Dendritic cell treated with granulocyte-macrophage colony-stimulating factor and Interleukin-4, amounts not matched to agents 40 ng/mL and 50 ng/mL, for 4 days (primary cell): ENCODE data around the gene ZNF787.

ENCODE experiments used
- H3K27ac Mint-ChIP-seq: one replicate; pipeline ENCODE4 v1.8.0; 2022; ENCODE audit warnings: mild to moderate bottlenecking, mixed read lengths
- H3K27me3 Mint-ChIP-seq: one replicate; pipeline ENCODE4 v1.8.0; 2022; ENCODE audit warnings: mild to moderate bottlenecking, mixed read lengths
- H3K36me3 Mint-ChIP-seq: one replicate; pipeline ENCODE4 v1.8.0; 2022; ENCODE audit warnings: low read depth, mixed read lengths
- H3K4me1 Mint-ChIP-seq: one replicate; pipeline ENCODE4 v1.8.0; 2022; ENCODE audit warnings: low read depth, mixed read lengths
- H3K4me3 Mint-ChIP-seq: one replicate; pipeline ENCODE4 v1.8.0; 2022; ENCODE audit warnings: mild to moderate bottlenecking, moderate library complexity, mixed read lengths
- H3K9me3 Mint-ChIP-seq: one replicate; pipeline ENCODE4 v1.8.0; 2022; ENCODE audit warnings: mixed read lengths
- intact Hi-C: fragments of 100-400 bp; cut with micrococcal nuclease; formaldehyde crosslinking; loops from one replicate; pipeline ENCODE4 v1.15.0; 2022

The ZNF787 gene

DNA sequence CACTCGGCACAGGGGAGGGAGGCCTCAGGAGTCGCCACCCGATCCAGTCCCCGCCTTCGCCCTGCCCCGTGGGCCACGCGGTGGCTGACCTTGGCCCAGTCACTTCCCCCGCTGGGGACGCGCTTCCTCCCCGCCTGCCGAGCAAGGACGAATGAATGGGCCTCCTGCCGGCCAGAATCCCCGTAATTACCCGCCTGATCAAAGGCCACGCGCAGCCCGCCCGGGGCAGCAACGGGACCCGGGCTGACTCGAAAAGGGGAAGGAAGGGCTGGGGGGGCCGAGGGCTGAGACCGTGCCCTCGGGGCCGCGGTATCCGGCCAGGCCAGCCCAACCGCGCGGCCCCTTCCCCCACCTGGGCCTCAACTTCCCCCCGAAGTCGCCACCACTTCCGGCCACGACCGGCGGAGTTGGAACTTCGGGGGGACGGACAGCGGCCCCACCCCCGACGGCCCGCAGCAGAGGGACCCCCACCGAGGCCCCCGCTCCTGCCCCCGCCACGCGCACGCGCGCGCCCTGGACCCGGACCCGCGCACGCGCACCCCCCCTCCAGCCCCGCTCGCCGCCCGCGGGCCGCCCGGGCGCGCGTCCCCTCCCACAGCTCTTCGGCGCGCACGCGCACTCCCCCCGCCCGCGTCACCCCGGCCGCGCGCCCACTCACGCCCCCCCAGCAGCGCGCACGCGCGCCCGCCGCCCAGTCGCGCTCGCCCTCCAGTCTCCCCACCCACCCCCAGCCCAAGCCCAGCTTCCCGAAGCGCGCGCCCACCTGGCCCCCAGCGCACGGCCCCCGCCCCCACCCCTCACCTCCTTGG, 520 bp downstream of the ZNF787 start:
- Mint-ChIP-seq H3K9me3 (no peaks in the 10 kb centered on the region), H3K27ac (peak overlapping the region; percentile 98), H3K36me3 (peaks cover 49% of the 10 kb centered on the region), H3K4me1 (peaks cover 39% of the 10 kb centered on the region), H3K27me3 (no peaks in the 10 kb centered on the region), H3K4me3 (peak overlapping the region; percentile 95)
- intact Hi-C loops: loop anchor here (1.0 kb wide), 3 partner anchors 9 to 195 kb away; no protein-coding TSS in a partner anchor

GRCh38 chr19:56120002-56120370, 1.1 kb downstream of the ZNF787 start:
- peak overlapping the region; percentile 95 for H3K4me3 Mint-ChIP-seq
- H3K36me3 Mint-ChIP-seq: peaks cover 55% of the 10 kb centered on the region
- peaks cover 41% of the 10 kb centered on the region for H3K4me1 Mint-ChIP-seq
- no peaks in the 10 kb centered on the region for H3K27me3 Mint-ChIP-seq
- intact Hi-C loops: no loop called here
- peak overlapping the region; percentile 98 for H3K27ac Mint-ChIP-seq
- H3K9me3 Mint-ChIP-seq: no peaks in the 10 kb centered on the region

DNA sequence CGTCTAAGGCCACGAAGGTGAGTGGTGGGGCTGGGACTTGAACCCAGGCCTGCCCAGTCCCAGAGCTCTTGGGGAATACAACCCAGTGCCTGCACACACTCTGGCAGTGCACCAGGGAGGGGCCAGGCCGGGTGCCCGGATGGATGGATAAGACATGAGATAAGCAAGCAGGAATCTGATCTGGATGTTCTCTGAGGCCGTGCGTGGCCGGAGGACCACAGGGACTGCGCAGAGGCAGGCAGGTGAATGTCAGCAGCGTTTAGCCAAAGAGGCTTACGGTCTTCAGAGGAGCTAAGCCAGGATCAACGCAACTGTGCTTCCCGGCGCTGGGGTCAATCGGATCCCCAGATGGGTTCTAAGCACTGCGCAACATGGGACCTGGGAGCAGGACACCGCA, 1.5 kb downstream of the ZNF787 start:
- H3K9me3 Mint-ChIP-seq: no peaks in the 10 kb centered on the region
- peak overlapping the region; percentile 95 for H3K4me3 Mint-ChIP-seq
- intact Hi-C loops: no loop called here
- H3K4me1 Mint-ChIP-seq: peaks cover 45% of the 10 kb centered on the region
- peak overlapping the region; percentile 98 for H3K27ac Mint-ChIP-seq
- H3K27me3 Mint-ChIP-seq: no peaks in the 10 kb centered on the region
- peaks cover 59% of the 10 kb centered on the region for H3K36me3 Mint-ChIP-seq

DNA sequence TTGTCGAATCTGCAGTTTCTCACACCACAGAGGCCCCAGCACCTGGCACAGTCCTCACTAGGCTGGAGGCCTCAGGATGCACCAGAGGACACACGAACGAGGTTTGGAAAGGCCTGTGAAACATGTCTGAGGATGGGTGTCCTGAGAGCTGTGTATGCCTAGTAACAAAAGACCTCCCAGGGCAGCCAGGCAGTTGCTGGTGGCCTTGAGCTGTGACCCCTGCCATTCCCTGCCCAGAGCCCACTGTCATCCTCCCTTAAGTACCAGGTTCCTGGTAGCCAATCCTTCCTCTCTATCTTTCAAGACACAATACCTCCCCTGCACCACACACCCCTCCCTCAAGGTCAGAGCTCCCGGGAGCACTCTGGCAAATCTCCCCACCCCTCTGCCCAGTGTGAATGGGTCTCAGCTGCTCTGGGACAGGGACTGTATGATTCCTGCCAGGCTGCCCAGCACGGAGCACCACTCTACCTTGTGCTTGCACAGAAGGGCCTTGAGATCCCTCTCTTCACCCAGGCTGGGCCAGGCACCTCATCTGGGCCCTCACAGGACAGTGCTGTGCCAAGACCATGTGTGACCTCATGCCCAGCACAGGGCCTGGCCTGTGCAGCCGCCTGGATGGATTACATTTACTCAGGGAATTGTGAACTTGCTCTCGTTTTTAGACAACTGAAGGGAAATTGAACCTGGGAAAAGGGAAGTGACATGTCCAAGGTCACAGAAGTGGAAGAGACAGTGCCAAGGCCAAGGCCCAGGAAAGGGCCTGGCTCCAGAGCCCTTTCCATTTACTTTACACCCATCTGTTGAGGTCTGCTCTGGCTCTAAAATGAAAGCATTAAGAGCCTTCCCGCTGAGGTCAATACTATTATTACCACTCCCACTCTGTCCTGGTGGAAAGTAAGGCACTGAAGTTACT, 2.2 kb downstream of the ZNF787 start:
- H3K27me3 Mint-ChIP-seq: no peaks in the 10 kb centered on the region
- intact Hi-C loops: no loop called here
- peak overlapping the region; percentile 95 for H3K4me3 Mint-ChIP-seq
- peaks cover 51% of the 10 kb centered on the region for H3K4me1 Mint-ChIP-seq
- peaks cover 66% of the 10 kb centered on the region for H3K36me3 Mint-ChIP-seq
- H3K9me3 Mint-ChIP-seq: no peaks in the 10 kb centered on the region
- H3K27ac Mint-ChIP-seq: peak overlapping the region; percentile 98

DNA sequence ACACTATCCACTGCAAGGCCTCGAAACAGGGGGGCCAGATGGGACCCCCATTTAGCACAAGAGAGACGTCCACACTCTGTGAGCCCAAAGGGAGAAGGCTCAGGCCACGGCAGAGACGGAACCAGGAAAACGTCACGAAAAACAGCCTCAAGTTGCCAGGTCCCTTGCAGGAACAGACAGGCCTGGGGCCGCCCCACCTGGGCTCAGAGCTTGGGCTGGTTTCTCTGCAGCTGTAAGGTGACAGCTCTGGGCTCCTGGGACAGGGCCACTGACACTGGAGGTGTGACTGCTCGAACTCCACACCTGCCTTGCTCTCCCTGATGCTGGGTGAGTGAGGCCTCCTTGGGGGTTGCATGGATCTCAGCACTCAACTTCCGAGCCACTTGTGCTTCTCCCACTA, 3.2 kb downstream of the ZNF787 start:
- no peaks in the 10 kb centered on the region for H3K27me3 Mint-ChIP-seq
- no peak overlapping the region for H3K4me3 Mint-ChIP-seq
- peak overlapping the region; percentile 98 for H3K27ac Mint-ChIP-seq
- peaks cover 62% of the 10 kb centered on the region for H3K4me1 Mint-ChIP-seq
- no peaks in the 10 kb centered on the region for H3K9me3 Mint-ChIP-seq
- peaks cover 68% of the 10 kb centered on the region for H3K36me3 Mint-ChIP-seq
- intact Hi-C loops: no loop called here

DNA sequence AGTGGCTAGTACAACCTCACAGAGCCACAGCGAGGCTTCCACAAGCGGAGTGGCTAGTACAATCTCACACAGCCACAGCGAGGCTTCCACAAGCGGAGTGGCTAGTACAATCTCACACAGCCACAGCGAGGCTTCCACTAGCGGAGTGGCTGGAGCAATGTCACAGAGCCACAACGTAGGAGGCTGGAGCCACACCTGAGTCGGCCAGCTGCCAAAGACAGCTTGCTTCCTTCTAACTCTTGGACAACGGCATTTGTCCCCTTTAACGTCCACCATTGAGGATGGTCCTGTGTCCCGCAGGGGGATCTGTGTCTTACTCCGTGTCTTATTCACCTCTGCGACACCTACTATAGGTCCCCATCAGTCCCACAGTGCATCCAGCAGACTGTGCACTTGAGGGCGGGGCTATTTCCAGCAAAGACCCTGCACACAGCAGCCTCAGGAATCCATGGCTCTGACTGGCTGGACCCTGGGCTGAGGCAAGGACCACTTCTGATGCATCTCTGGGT, 3.7 kb downstream of the ZNF787 start:
- no peaks in the 10 kb centered on the region for H3K27me3 Mint-ChIP-seq
- H3K4me1 Mint-ChIP-seq: peaks cover 66% of the 10 kb centered on the region
- no peaks in the 10 kb centered on the region for H3K9me3 Mint-ChIP-seq
- peaks cover 68% of the 10 kb centered on the region for H3K36me3 Mint-ChIP-seq
- H3K27ac Mint-ChIP-seq: peak overlapping the region; percentile 98
- intact Hi-C loops: no loop called here
- H3K4me3 Mint-ChIP-seq: no peak overlapping the region

DNA sequence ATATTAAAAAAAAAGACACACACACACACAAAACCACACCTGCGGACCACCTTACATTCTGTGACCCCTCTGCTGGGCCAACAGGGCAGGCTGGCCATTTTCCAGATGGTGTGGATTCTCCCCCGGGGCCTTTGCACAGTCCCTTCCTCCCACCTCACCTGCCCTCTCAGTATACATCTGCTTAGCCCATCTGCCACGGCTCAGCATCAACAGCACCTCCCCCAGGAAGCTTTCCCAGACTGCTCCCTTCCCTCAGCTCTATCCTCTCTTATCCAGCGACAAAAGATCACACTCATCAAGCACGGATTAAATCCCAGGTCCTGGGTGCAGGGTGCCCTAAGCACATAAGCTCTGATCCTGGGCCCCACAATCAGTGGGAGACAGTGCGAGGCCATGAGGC, 4.5 kb downstream of the ZNF787 start:
- Mint-ChIP-seq H3K9me3 (no peaks in the 10 kb centered on the region), H3K4me1 (peaks cover 74% of the 10 kb centered on the region), H3K27me3 (no peaks in the 10 kb centered on the region), H3K36me3 (peaks cover 68% of the 10 kb centered on the region), H3K4me3 (no peak overlapping the region), H3K27ac (peak overlapping the region; percentile 52)
- intact Hi-C loops: no loop called here

DNA sequence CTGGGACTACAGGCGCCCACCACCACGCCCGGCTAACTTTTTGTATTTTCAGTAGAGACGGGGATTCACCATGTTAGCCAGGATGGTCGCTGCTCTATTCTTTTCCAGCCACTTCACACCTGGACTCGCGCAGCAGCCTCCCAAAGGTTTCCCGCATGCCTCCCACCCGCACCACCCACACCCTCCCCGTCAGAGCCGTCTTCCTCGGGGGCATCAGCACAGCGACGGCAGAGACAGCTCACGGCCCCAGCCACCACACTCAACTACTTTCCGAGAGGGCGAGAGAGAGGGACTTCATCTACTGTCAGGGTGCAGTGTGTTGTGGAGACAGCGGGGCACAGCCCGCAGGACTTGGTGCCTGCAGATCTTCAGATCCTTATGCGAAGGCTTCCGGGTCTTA, 5.6 kb downstream of the ZNF787 start:
- intact Hi-C loops: no loop called here
- peaks cover 61% of the 10 kb centered on the region for H3K36me3 Mint-ChIP-seq
- peaks cover 86% of the 10 kb centered on the region for H3K4me1 Mint-ChIP-seq
- no peaks in the 10 kb centered on the region for H3K27me3 Mint-ChIP-seq
- H3K9me3 Mint-ChIP-seq: no peaks in the 10 kb centered on the region
- no peak overlapping the region for H3K27ac Mint-ChIP-seq
- no peak overlapping the region for H3K4me3 Mint-ChIP-seq

DNA sequence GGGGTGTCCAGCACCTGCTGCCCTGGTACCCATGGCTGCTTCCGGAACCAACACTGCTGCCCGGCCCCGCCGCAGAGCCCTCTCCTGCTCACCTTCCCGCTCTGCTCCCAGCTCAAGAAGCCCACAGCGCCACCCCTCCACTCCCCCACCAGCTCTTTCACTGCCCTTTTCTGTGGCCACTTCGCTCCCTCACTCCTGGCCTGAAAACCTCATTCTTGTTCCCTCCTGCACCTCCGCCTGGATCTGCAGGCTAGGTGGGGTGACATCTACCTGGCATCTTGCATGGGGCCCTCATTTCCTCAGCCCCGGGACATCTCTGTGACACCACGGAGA, 6.4 kb downstream of the ZNF787 start:
- Mint-ChIP-seq H3K27ac (peak overlapping the region; percentile 61), H3K36me3 (peaks cover 53% of the 10 kb centered on the region), H3K27me3 (no peaks in the 10 kb centered on the region), H3K9me3 (no peaks in the 10 kb centered on the region), H3K4me1 (peaks cover 84% of the 10 kb centered on the region), H3K4me3 (no peak overlapping the region)
- intact Hi-C loops: no loop called here

DNA sequence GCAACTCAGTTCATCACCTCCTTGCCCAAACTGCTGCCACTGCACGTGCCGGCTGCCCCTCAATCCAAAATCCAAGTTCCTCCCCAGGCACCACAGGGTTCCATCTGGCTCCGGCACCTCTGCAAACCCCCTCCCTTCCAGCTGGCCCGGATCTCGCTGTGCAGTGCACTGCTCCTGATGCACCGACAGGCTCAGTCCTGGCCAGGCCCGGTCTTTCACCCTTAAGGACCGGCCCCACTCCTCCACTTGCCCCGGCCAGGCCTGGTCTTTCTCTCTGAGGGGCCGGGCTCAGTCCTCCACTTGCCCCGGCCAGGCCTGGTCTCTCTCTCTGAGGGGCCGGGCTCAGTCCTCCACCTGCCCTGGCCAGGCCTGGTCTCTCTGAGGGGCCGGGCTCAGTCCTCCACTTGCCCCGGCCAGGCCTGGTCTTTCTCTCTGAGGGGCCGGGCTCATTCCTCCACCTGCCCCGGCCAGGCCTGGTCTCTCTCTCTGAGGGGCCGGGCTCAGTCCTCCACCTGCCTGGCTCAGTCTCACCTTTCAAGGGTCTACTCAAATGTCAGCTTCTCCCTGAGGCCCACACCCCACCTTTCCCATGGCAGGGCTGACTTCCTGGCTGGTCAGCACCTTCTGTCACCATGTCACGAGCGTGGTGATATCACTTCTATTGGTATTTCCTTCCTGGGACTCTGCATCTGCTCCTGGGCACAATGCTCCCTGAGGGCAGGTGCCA, 6.9 kb downstream of the ZNF787 start:
- Mint-ChIP-seq H3K27me3 (no peaks in the 10 kb centered on the region), H3K4me3 (no peak overlapping the region), H3K27ac (peak overlapping the region; percentile 61), H3K4me1 (peaks cover 83% of the 10 kb centered on the region), H3K36me3 (peaks cover 50% of the 10 kb centered on the region), H3K9me3 (no peaks in the 10 kb centered on the region)
- intact Hi-C loops: no loop called here

GRCh38 chr19:56113074-56113632, 7.9 kb downstream of the ZNF787 start:
- H3K27ac Mint-ChIP-seq: peak overlapping the region; percentile 61

GRCh38 chr19:56112313-56112709, 8.8 kb downstream of the ZNF787 start:
- Mint-ChIP-seq H3K4me3 (no peak overlapping the region), H3K4me1 (peaks cover 83% of the 10 kb centered on the region), H3K36me3 (peaks cover 50% of the 10 kb centered on the region), H3K27ac (peak overlapping the region; percentile 61), H3K9me3 (no peaks in the 10 kb centered on the region), H3K27me3 (no peaks in the 10 kb centered on the region)
- intact Hi-C loops: no loop called here

More at GRCh38 chr19:56113074-56113632, 7.9 kb downstream of the ZNF787 start:
- Mint-ChIP-seq H3K27me3 (no peaks in the 10 kb centered on the region), H3K4me3 (no peak overlapping the region), H3K4me1 (peaks cover 83% of the 10 kb centered on the region), H3K36me3 (peaks cover 50% of the 10 kb centered on the region), H3K9me3 (no peaks in the 10 kb centered on the region)
- intact Hi-C loops: no loop called here

GRCh38 chr19:56111601-56112312, 9.3 kb downstream of the ZNF787 start:
- Mint-ChIP-seq H3K4me3 (peak overlapping the region; percentile 55), H3K9me3 (no peaks in the 10 kb centered on the region), H3K27me3 (no peaks in the 10 kb centered on the region), H3K36me3 (peaks cover 54% of the 10 kb centered on the region), H3K27ac (peak overlapping the region; percentile 61), H3K4me1 (peaks cover 85% of the 10 kb centered on the region)
- intact Hi-C loops: loop anchor here (1.0 kb wide), 1 partner anchor 10 kb away; the partner anchor contains the start of gene ZNF787
